Measurements from ENCODE around the gene ABLIM2.
"Not testable (repeated sequence)": the region's sequence is repeated elsewhere in the genome, so short reads cannot be mapped to it uniquely, and the experiment has no call there.

The ABLIM2 gene

DNA sequence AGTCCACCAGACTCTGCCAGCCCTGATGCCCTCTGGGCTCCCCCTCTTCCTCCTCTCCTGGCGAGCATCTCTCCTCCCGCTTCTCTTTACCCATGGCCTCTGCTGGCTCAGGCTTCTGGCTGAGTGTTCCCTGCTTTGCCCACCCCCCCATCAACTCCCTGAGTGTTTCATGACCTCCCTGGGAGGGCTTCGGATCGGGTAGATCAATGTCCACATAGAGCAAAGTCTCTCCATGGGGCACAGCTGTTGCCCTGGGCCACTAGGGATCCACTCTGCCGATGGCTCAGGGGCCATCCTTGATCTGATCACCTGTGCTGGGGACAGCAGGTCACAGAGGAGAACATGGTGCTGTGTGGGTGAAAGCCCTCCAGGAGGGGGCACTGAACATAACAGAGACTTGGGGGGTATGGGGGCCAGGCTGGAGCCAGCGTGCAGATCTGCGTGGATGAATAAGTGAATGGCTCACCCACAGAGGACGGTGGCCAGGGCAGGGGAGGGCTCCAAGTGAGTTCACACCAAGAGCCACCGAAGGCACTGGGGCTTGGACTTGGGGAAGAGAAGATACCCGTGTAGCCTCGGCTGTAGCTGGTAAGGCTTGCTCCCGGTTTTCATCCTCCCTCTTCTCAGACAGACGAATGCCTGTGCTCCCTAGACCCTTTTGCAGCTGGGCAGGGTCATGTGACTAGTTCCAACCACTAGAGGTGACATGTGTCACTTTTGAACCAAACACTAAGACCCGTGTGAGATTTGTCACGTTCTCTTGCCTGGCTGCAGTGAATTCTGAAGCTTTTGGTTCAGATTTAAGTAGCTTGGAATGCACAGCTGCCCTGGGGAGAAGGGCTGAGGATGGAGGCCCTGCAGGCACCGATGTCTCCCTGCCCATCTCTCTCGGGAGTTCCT, 195.8 kb downstream of the ABLIM2 start:
- DNase-seq (ENCODE audit: low read depth): no peak

GRCh38 chr4:7960790-7961655, 197.6 kb downstream of the ABLIM2 start:
- peak; percentile 49 for DNase-seq (ENCODE audit: low read depth)

DNA sequence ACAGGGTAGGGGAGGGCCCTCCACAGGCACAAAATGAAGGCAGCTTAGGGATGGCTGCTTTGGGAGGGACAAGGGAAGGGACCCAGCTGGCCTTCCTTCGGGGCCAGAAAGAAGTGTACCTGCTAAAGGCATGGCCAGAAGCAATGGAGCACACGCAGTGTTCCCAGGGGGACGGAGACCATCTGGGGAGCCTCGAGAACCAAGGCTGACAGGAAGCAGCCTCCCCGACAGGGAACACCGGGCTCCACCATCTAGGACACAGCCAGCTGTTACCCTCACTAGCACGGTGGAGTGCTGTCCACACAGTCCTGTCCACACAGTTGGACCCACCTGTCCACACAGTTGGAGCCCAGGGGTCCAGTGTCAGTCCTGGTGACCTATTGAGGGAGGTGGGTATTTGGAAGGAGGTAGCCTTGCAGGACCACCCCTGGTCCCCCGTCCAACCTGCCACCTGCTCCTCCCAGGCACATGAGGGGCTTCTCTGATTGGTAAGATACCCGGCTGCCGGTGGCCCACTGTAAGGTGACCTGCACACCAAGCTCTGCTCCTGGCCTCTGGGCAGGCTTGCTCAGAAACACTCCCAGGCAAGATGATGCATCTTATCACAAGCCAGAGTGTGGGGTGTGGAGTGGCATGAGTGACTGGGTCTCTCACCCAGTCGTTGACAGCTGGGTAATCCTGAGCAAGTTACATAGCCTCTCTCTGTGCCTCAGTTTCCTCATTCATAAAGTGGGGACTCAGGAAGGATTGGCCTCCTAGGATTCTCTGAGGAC, 198.4 kb downstream of the ABLIM2 start:
- DNase-seq (ENCODE audit: low read depth): no peak

- DNase-seq (ENCODE audit: low read depth): no peak
Observed at GRCh38 chr4:7959078-7959477, 199.5 kb downstream of the ABLIM2 start.

- DNase-seq (ENCODE audit: low read depth): no peak
Observed at GRCh38 chr4:7956934-7957656, 201.5 kb downstream of the ABLIM2 start.

- no peak for DNase-seq (ENCODE audit: low read depth)
Observed at GRCh38 chr4:7956270-7956808, 202.3 kb downstream of the ABLIM2 start.

DNA sequence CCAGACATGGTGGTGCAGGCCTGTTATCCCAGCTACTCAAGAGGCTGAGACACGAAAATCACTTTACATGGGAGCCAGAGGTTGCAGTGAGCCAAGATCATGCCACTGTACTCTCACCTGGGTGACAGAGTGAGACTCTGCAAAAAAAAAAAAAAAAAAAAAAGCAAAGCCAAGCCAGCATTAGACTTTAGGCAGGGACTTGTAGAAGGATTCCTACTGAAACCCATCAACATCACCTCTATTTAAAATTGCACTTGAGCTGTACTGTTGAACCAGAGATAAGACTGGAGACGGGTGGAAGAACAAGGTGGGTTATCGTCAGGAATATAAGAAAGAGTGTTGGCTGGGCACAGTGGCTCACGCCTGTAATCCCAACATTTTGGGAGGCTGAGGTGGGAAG, 203.2 kb downstream of the ABLIM2 start:
- DNase-seq (ENCODE audit: low read depth): no peak

- no peak for DNase-seq (ENCODE audit: low read depth)
Observed at GRCh38 chr4:7952615-7953014, 206.0 kb downstream of the ABLIM2 start.

- no peak for DNase-seq (ENCODE audit: low read depth)
Observed at GRCh38 chr4:7950301-7951092, 208.1 kb downstream of the ABLIM2 start.

GRCh38 chr4:7949759-7950158, 208.9 kb downstream of the ABLIM2 start:
- no peak for DNase-seq (ENCODE audit: low read depth)

GRCh38 chr4:7947927-7948326, 210.7 kb downstream of the ABLIM2 start:
- no peak for DNase-seq (ENCODE audit: low read depth)

GRCh38 chr4:7945709-7946380, 212.8 kb downstream of the ABLIM2 start:
- no peak for DNase-seq (ENCODE audit: low read depth)

- no peak for DNase-seq (ENCODE audit: low read depth)
Observed at GRCh38 chr4:7944599-7945220, 213.9 kb downstream of the ABLIM2 start.

DNA sequence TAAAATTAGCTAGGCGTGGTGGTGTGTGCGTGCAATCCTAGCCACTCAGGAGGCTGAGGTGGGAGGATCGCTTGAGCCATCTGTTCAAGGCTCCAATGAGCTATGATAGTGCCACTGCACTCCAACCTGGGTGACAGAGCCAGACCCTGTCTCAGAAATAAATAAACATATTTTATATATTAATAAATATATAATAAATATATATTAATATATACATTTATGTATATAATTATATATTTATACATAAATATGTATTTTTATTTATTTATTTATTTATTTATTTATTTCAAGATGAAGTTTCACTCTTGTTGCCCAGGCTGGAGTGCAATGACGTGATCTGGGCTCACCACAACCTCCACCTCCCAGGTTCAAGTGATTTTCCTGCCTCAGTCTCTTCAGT, 214.9 kb downstream of the ABLIM2 start:
- DNase-seq (ENCODE audit: low read depth): not testable (repeated sequence)

DNA sequence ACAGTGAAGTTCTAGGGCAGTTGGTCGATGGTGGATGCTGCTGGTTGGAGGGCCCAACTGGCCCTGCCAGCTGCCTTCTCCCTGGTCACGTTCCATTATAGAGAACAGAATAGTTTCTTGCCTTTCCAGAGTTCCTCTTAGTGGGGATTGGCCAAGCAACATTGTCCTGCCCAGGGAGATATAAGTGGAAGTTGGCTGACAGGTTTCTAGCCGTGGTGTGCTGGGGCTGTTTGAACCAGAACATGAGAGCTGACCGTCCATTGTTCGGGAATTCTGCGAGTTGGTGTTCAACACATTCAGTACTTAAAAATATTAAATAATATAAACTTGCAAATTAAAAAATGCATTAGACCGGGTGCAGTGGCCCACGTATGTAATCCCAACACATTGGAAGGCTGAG, 215.4 kb downstream of the ABLIM2 start:
- no peak for DNase-seq (ENCODE audit: low read depth)

GRCh38 chr4:7941965-7942496, 216.6 kb downstream of the ABLIM2 start:
- no peak for DNase-seq (ENCODE audit: low read depth)

DNA sequence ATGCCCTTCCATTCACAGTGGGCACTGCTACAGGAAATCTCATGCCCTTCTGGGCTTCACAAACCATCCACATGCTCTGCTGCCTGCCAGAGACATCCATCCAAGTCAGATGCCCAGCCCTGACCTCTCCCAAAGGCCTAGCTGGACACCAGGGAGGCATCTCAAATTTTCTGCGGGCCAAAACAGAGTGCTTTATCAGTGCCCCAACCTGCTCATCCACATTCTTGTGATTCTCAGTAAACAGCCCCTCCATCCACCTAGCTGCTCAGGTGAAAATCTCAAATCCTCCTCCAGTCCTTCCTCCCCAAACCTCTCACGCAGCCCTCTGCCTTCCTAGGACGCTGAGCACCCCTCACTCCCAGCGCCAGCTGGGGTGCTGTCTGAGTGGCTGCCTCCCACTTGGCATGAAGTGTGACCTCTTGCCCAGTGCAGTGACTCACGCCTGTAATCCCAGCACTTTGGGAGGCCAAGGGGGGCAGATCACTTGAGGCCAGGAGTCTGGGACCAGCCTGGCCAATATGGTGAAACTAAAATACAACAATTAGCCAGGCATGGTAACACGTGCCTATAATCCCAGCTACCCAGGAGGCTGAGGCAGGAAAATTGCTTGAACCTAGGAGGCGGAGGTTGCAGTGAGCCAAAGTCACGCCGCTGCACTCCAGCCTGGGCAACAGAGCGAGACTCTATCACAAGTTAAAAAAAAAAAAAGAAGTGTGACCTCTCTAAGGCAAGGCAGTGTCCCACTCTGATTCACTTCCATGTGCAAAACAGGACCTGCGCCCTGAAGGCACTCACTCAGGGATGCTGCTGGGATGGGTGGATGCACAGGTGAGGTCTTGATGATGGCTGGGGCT, 217.3 kb downstream of the ABLIM2 start:
- DNase-seq (ENCODE audit: low read depth): no peak
